Endothelial cell of umbilical vein (primary cell): ENCODE measurements around the gene KCNQ5. TPM values are rescaled to one million over a fixed set of nuclear protein-coding genes. Genes with fewer than 3 reads are reported as not detected.

ENCODE experiments used
- BruUV-seq: library from RNA; stranded (reverse); fragments of 400-500 nt; replicated peaks from 2 replicates; lab custom pipeline; 2021; lab: Mats Ljungman, UMichigan
- CTCF ChIA-PET: fragments of 300-600, 350-600 bp; sonication (Branson Sonifier 250); formaldehyde crosslinking; loops from one replicate; lab custom pipeline; 2021; ENCODE audit warnings: antibody characterized with exemption, inconsistent platforms; lab: Charles Lee
- POLR2A ChIA-PET: fragments of 300-600, 350-600 bp; sonication (Branson Sonifier 250); formaldehyde crosslinking; loops from one replicate; lab custom pipeline; 2021; ENCODE audit warnings: antibody characterized with exemption, inconsistent platforms; lab: Charles Lee
- DNase-seq: peaks from one replicate; pipeline ENCODE4 v3.0.0-alpha.2; 2011; ENCODE audit warnings: low read depth, low spot score
- FAIRE-seq: peaks from 2 replicates; lab custom pipeline; 2011; peaks lifted over from hg19 to GRCh38; lab: Jason Lieb, UNC
- H2AFZ ChIP-seq: 2 replicates; pipeline ENCODE4 v1.6.0; 2012; ENCODE audit warnings: low read depth, low read length, control low read depth, inconsistent platforms
- H3K27ac ChIP-seq: 2 replicates; pipeline ENCODE4 v1.5.1; 2011; ENCODE audit warnings: low read depth, mild to moderate bottlenecking, control low read depth, low read length, moderate library complexity; ENCODE audit not compliant: insufficient read depth
- H3K27me3 ChIP-seq, 2 experiments: 2 replicates each; pipeline versions ENCODE4 v1.6.0 to v1.6.1; 2011; ENCODE audit warnings: low read length in 2 of 2, mixed read lengths in 1 of 2; ENCODE audit not compliant: control insufficient read depth in 2 of 2, insufficient read depth in 2 of 2
- H3K36me3 ChIP-seq, 2 experiments: 2 replicates in 1 of 2; 3 replicates in 1 of 2; pipeline ENCODE4 v1.5.1; 2011; ENCODE audit warnings: low read length in 2 of 2, mild to moderate bottlenecking in 1 of 2, moderate library complexity in 1 of 2; ENCODE audit not compliant: control insufficient read depth in 2 of 2, insufficient read depth in 2 of 2; ENCODE audit errors: extremely low read depth in 1 of 2
- H3K4me1 ChIP-seq: 3 replicates; pipeline ENCODE4 v1.5.1; 2011; ENCODE audit warnings: mild to moderate bottlenecking, low read length; ENCODE audit not compliant: control insufficient read depth, insufficient read depth; ENCODE audit errors: extremely low read depth
- H3K4me2 ChIP-seq: 2 replicates; pipeline ENCODE4 v1.6.1; 2011; ENCODE audit warnings: low read length, control low read depth, mixed read lengths; ENCODE audit not compliant: insufficient read depth
- H3K4me3 ChIP-seq, 3 experiments: fragments of 200-600 bp in 1 of 3; sonication (generic), shearing (Covaris generic) in 1 of 3; replicated peaks in 1 of 3; 2 replicates each; pipeline ENCODE4 v1.5.1; 2011 to 2016; ENCODE audit warnings: control low read depth in 3 of 3, low read length in 3 of 3, mild to moderate bottlenecking in 2 of 3, inconsistent platforms in 1 of 3, low read depth in 1 of 3, moderate library complexity in 1 of 3; ENCODE audit not compliant: insufficient read depth in 1 of 3
- H3K79me2 ChIP-seq: 2 replicates; pipeline ENCODE4 v1.6.0; 2012; ENCODE audit warnings: low read length, inconsistent platforms; ENCODE audit not compliant: control insufficient read depth, insufficient read depth
- H3K9ac ChIP-seq: replicated peaks from 2 replicates; pipeline ENCODE3; 2011; ENCODE audit warnings: low read length, control low read depth; ENCODE audit not compliant: insufficient read depth; ENCODE audit errors: extremely low read depth
- H3K9me1 ChIP-seq: replicated peaks from 3 replicates; pipeline ENCODE4 v1.6.0; 2011; ENCODE audit warnings: mild to moderate bottlenecking, low read length; ENCODE audit not compliant: control insufficient read depth, insufficient read depth; ENCODE audit errors: extremely low read depth
- H3K9me3 ChIP-seq: replicated peaks from 2 replicates; pipeline ENCODE4 v1.5.1; 2012; ENCODE audit warnings: low read length, inconsistent platforms; ENCODE audit not compliant: control insufficient read depth, insufficient read depth
- H4K20me1 ChIP-seq: replicated peaks from 2 replicates; pipeline ENCODE3; 2011; ENCODE audit warnings: mild to moderate bottlenecking, low read length; ENCODE audit not compliant: control insufficient read depth, insufficient read depth; ENCODE audit errors: extremely low read depth
- FOS ChIP-seq: IDR thresholded peaks from 2 replicates; pipeline ENCODE4 v1.6.1; 2011; ENCODE audit warnings: mild to moderate bottlenecking, low read length, moderate library complexity, borderline replicate concordance; ENCODE audit not compliant: insufficient read depth
- GATA2 ChIP-seq: IDR thresholded peaks from 2 replicates; pipeline ENCODE4 v1.7.0; 2011; ENCODE audit warnings: low read depth, mild to moderate bottlenecking, moderate library complexity, mixed read lengths, low read length; ENCODE audit not compliant: insufficient read length, insufficient read depth
- MYC ChIP-seq: IDR thresholded peaks from one replicate; pipeline ENCODE4 v1.6.1; 2011; ENCODE audit warnings: mild to moderate bottlenecking, low read depth, low read length
- dilution Hi-C: fragments of 300-500 bp; cut with MboI; formaldehyde crosslinking; loops from one replicate; pipeline ENCODE4 v1.15.0; 2019; ENCODE audit warnings: low sequenced_read_pairs; ENCODE audit not compliant: extremely low pct_ligation_motif_present
- intact Hi-C: fragments of 100-400 bp; cut with micrococcal nuclease; formaldehyde crosslinking; loops from one replicate; pipeline ENCODE4 v1.10.0; 2022
- polyA plus RNA-seq, 4 experiments: library from polyadenylated mRNA; depleted of rRNA in 3 of 4; stranded (reverse) in 3 of 4; unstranded in 1 of 4; fragments of >200 nt; gene quantifications; 2 replicates each; pipeline versions ENCODE4 v1.2.1 to v1.2.3, GENCODE V29; 2011 to 2012; ENCODE audit warnings: missing spikeins in 1 of 4
- total RNA-seq: library from RNA; stranded (reverse); gene quantifications from 2 replicates; pipeline ENCODE4 v1.2.3, GENCODE V29; 2021

KCNQ5 gene
- total and polyA plus RNA-seq, 2 donors (not counting 3 experiments of a cell fraction or from before 2014, with no cell fraction given), result 0.22 TPM; not detected in 1

GRCh38 chr6:72930556-72931132 is 308.8 kb downstream of the KCNQ5 start:
- Histone ChIP-seq H4K20me1 (no peaks in the 10 kb centered on the region), H3K4me1 (no peaks in the 10 kb centered on the region), H3K9me3 (no peaks in the 10 kb centered on the region), H3K36me3 (no peaks in the 10 kb centered on the region), H3K9ac (no peak overlapping the region), H3K79me2 (no peaks in the 10 kb centered on the region), H3K27ac (no peak overlapping the region), H2AFZ (no peak overlapping the region), H3K27me3 (peaks cover 0 to 8% of the 10 kb centered on the region in 2 experiments), H3K4me2 (no peak overlapping the region), H3K9me1 (no peaks in the 10 kb centered on the region), H3K4me3 (no peak overlapping the region)
- DNase-seq (no peak), FAIRE-seq (no peak)
- BruUV-seq, result no TSS peak
- CTCF ChIA-PET, result interaction anchor here (0.9 kb wide), 1 partner anchor 17 kb away, joined by 4 read pairs; no protein-coding TSS in a partner anchor
- dilution Hi-C loops, result no loop called here
- intact Hi-C loops, result no loop called here
- TF ChIP-seq MYC (no peak), FOS (no peak), GATA2 (no peak)
- POLR2A ChIA-PET, result no interaction called here

- H4K20me1 ChIP-seq, result no peaks in the 10 kb centered on the region
- no peaks in the 10 kb centered on the region for H3K9me1 ChIP-seq
- dilution Hi-C loops, result no loop called here
- H2AFZ ChIP-seq, result no peak overlapping the region
- POLR2A ChIA-PET, result no interaction called here
- H3K36me3 ChIP-seq, result no peaks in the 10 kb centered on the region
- TF ChIP-seq GATA2 (no peak), MYC (no peak)
- H3K27me3 ChIP-seq, result peaks cover 0 to 6% of the 10 kb centered on the region in 2 experiments
- intact Hi-C loops, result no loop called here
- CTCF ChIA-PET, result no interaction called here
- BruUV-seq, result no TSS peak
- H3K4me1 ChIP-seq, result no peaks in the 10 kb centered on the region
- H3K27ac ChIP-seq, result no peak overlapping the region
- no peak overlapping the region for H3K4me2 ChIP-seq
- H3K4me3 ChIP-seq, result no peak overlapping the region
- H3K9me3 ChIP-seq, result no peaks in the 10 kb centered on the region
- DNase-seq, result no peak
- no peaks in the 10 kb centered on the region for H3K79me2 ChIP-seq
- no peak for FAIRE-seq
- H3K9ac ChIP-seq, result no peak overlapping the region
Observed at GRCh38 chr6:72931325-72931887, 309.5 kb downstream of the KCNQ5 start.
